A673 (cell line): ENCODE data around the gene MAP3K1.

Source experiments
- EZH2 ChIP-seq: fragments of 200-600 bp; sonication (generic); IDR thresholded peaks from 2 replicates; pipeline ENCODE4 v1.6.1; 2017; ENCODE audit warnings: borderline replicate concordance, low read depth, mild to moderate bottlenecking, mixed read lengths, antibody characterized with exemption, low read length; ENCODE audit not compliant: poor library complexity, severe bottlenecking
- TF ChIP-seq, protein P1 (sequence below): fragments of 300-800, 200-600 bp; sonication (generic); conservative IDR thresholded peaks from 2 replicates; pipeline ENCODE4 v1.5.1; 2017; ENCODE audit warnings: low read depth, mild to moderate bottlenecking, antibody characterized with exemption, low read length, moderate library complexity, mixed read lengths

DNA sequence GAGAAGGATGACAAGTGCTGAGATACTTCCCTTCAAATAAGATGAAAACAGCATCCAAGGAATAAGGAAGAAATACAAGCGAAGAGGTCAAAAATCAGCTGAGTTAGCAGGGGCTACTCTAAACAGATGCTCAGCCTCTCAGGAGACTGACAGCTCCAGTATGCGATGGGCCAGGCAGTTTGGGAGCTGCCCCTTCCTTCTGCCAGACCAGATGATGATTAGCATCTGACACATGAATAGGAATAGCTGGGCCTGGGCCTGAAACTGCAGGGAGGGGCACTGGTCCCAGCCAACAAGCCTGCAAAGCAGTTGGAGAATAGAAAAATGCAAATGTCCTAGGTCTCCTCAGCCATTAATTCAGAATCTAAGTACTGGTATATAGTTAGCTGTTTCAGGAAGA is 13.1 kb upstream of the MAP3K1 start:
- TF ChIP-seq, protein P1, sequence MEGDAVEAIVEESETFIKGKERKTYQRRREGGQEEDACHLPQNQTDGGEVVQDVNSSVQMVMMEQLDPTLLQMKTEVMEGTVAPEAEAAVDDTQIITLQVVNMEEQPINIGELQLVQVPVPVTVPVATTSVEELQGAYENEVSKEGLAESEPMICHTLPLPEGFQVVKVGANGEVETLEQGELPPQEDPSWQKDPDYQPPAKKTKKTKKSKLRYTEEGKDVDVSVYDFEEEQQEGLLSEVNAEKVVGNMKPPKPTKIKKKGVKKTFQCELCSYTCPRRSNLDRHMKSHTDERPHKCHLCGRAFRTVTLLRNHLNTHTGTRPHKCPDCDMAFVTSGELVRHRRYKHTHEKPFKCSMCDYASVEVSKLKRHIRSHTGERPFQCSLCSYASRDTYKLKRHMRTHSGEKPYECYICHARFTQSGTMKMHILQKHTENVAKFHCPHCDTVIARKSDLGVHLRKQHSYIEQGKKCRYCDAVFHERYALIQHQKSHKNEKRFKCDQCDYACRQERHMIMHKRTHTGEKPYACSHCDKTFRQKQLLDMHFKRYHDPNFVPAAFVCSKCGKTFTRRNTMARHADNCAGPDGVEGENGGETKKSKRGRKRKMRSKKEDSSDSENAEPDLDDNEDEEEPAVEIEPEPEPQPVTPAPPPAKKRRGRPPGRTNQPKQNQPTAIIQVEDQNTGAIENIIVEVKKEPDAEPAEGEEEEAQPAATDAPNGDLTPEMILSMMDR, result no peak
- no peak for TF ChIP-seq EZH2
